NCI-H510A (cell line): ENCODE results near the gene DUSP8.

ENCODE experiments used
- DNase-seq: peaks from one replicate; lab custom pipeline; 2025; lab: John Stamatoyannopoulos, UW

The DUSP8 gene

GRCh38 chr11:1532014-1532586 lies 40.0 kb downstream of the DUSP8 start:
- DNase-seq: no peak

- DNase-seq: no peak
Measured at GRCh38 chr11:1531449-1532013, 40.5 kb downstream of the DUSP8 start.

GRCh38 chr11:1530686-1531448 lies 41.2 kb downstream of the DUSP8 start:
- no peak for DNase-seq

- no peak for DNase-seq
Measured at GRCh38 chr11:1529774-1530173, 42.3 kb downstream of the DUSP8 start.

GRCh38 chr11:1529286-1529685 lies 42.8 kb downstream of the DUSP8 start:
- no peak for DNase-seq

- DNase-seq: no peak
Measured at GRCh38 chr11:1528710-1529109, 43.4 kb downstream of the DUSP8 start.

GRCh38 chr11:1526785-1527184 lies 45.3 kb downstream of the DUSP8 start:
- DNase-seq: no peak

- DNase-seq: no peak
Measured at GRCh38 chr11:1523779-1524178, 48.3 kb downstream of the DUSP8 start.

GRCh38 chr11:1523077-1523476 lies 49.0 kb downstream of the DUSP8 start:
- DNase-seq: no peak

GRCh38 chr11:1522081-1522424 lies 50.0 kb downstream of the DUSP8 start:
- DNase-seq: no peak

- no peak for DNase-seq
Measured at GRCh38 chr11:1521382-1522080, 50.5 kb downstream of the DUSP8 start.

GRCh38 chr11:1520663-1521267 lies 51.3 kb downstream of the DUSP8 start:
- DNase-seq: no peak

GRCh38 chr11:1520209-1520662 lies 51.8 kb downstream of the DUSP8 start:
- DNase-seq: no peak

GRCh38 chr11:1519028-1520010 lies 52.8 kb downstream of the DUSP8 start:
- DNase-seq: no peak

GRCh38 chr11:1518301-1518700 lies 53.8 kb downstream of the DUSP8 start:
- no peak for DNase-seq

GRCh38 chr11:1517117-1518005 lies 54.7 kb downstream of the DUSP8 start:
- DNase-seq: no peak

- DNase-seq: no peak
Measured at GRCh38 chr11:1516273-1517067, 55.6 kb downstream of the DUSP8 start.

GRCh38 chr11:1515082-1516060 lies 56.7 kb downstream of the DUSP8 start:
- no peak for DNase-seq
